Caco-2 (cell line): Measurements from ENCODE around the gene PPM1L. TPM values are rescaled to one million over a fixed set of nuclear protein-coding genes. Genes with fewer than 3 reads are reported as not detected.

Experiments
- BruUV-seq: library from RNA; stranded (reverse); fragments of 400-500 nt; replicated peaks from 2 replicates; lab custom pipeline; 2021; lab: Mats Ljungman, UMichigan
- CTCF ChIA-PET: fragments of 300-600 bp; sonication (Branson Sonifier 250); formaldehyde crosslinking; loops from one replicate; lab custom pipeline; 2022; ENCODE audit warnings: antibody characterized with exemption; lab: Charles Lee
- POLR2A ChIA-PET: fragments of 300-600 bp; sonication (Branson Sonifier 250); formaldehyde crosslinking; loops from one replicate; lab custom pipeline; 2022; ENCODE audit warnings: antibody characterized with exemption; lab: Charles Lee
- DNase-seq, 2 experiments: peaks; one replicate each; pipeline versions ENCODE4 v3.0.0 to v3.0.0-alpha.2; 2020 to 2022
- H3K27me3 ChIP-seq: replicated peaks from 2 replicates; pipeline ENCODE4 v1.6.0; 2011; ENCODE audit warnings: low read length; ENCODE audit not compliant: control insufficient read depth, insufficient read depth
- H3K36me3 ChIP-seq: 2 replicates; pipeline ENCODE4 v1.5.1; 2011; ENCODE audit warnings: low read length; ENCODE audit not compliant: control insufficient read depth, insufficient read depth
- H3K4me1 ChIP-seq: fragments of 250-450 bp; sonication (Bioruptor Pico); 2 replicates; pipeline ENCODE4 v1.5.1; 2020; ENCODE audit warnings: mild to moderate bottlenecking
- H3K4me3 ChIP-seq: 2 replicates; pipeline ENCODE4 v1.5.1; 2011; ENCODE audit warnings: low read depth, mild to moderate bottlenecking, control low read depth, low read length
- H3K9me3 ChIP-seq: fragments of 250-450 bp; sonication (Bioruptor Pico); 2 replicates; pipeline ENCODE4 v1.5.1; 2020; ENCODE audit warnings: mild to moderate bottlenecking, moderate library complexity
- H3K27ac Mint-ChIP-seq: one replicate; pipeline ENCODE4 v1.8.0; 2022; ENCODE audit warnings: mixed read lengths; ENCODE audit not compliant: unreplicated experiment
- H3K27me3 Mint-ChIP-seq: one replicate; pipeline ENCODE4 v1.8.0; 2022; ENCODE audit warnings: mixed read lengths; ENCODE audit not compliant: insufficient read depth, unreplicated experiment
- H3K36me3 Mint-ChIP-seq: one replicate; pipeline ENCODE4 v1.8.0; 2022; ENCODE audit warnings: mild to moderate bottlenecking, mixed read lengths; ENCODE audit not compliant: insufficient read depth, unreplicated experiment
- H3K4me1 Mint-ChIP-seq: one replicate; pipeline ENCODE4 v1.8.0; 2022; ENCODE audit warnings: low read depth, mixed read lengths; ENCODE audit not compliant: unreplicated experiment
- H3K4me3 Mint-ChIP-seq: one replicate; pipeline ENCODE4 v1.8.0; 2022; ENCODE audit warnings: mild to moderate bottlenecking, moderate library complexity, mixed read lengths; ENCODE audit not compliant: unreplicated experiment
- H3K9me3 Mint-ChIP-seq: one replicate; pipeline ENCODE4 v1.8.0; 2022; ENCODE audit warnings: mixed read lengths; ENCODE audit not compliant: unreplicated experiment
- intact Hi-C: fragments of 100-400 bp; cut with micrococcal nuclease; formaldehyde crosslinking; loops from one replicate; pipeline ENCODE4 v1.10.0; 2022; ENCODE audit not compliant: unreplicated experiment
- total RNA-seq: library from RNA; stranded (reverse); gene quantifications from 2 replicates; pipeline ENCODE4 v1.2.3, GENCODE V29; 2022
- TF ChIP-seq, protein P1 (sequence below), 2 experiments: fragments of 200-600 bp in 1 of 2; IDR thresholded peaks; 1 replicate in 1 of 2; 2 replicates in 1 of 2; pipeline versions ENCODE4 v1.5.1 to v1.8.0; 2011 to 2022; ENCODE audit warnings: antibody characterized with exemption in 1 of 2, control low read depth in 1 of 2, inconsistent platforms in 1 of 2, low read depth in 1 of 2, low read length in 1 of 2, mild to moderate bottlenecking in 1 of 2, moderate library complexity in 1 of 2; ENCODE audit not compliant: insufficient read depth in 1 of 2, severe bottlenecking in 1 of 2, unreplicated experiment in 1 of 2

PPM1L gene
- total RNA-seq, 1 experiment from 2014 or later, result 2.0 TPM

DNA sequence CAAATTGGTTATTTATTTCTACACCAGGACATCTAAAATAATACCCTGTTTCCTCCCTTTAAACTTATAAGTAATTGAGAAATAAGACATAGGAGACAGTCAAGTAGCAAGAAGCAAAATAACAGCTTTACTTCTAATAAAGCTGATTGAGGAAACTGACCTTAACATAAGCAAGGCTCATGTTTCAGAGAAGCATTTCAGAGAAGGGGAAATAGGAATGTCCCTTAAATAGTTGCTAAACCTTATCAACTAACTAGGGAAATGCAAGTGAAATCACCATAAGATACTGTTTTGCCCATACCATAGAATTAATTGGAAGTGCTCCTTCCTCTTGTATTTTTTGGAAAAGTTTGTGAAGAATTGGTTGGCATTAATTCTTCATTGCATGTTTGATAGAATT, 264.2 kb downstream of the PPM1L start:
- DNase-seq, result no peak
- H3K27me3 ChIP-seq, result no peaks in the 10 kb centered on the region
- H3K4me1 ChIP-seq, result no peaks in the 10 kb centered on the region
- H3K27ac Mint-ChIP-seq, result no peak overlapping the region
- no peaks in the 10 kb centered on the region for H3K27me3 Mint-ChIP-seq
- POLR2A ChIA-PET, result no interaction called here
- TF ChIP-seq, protein P1, sequence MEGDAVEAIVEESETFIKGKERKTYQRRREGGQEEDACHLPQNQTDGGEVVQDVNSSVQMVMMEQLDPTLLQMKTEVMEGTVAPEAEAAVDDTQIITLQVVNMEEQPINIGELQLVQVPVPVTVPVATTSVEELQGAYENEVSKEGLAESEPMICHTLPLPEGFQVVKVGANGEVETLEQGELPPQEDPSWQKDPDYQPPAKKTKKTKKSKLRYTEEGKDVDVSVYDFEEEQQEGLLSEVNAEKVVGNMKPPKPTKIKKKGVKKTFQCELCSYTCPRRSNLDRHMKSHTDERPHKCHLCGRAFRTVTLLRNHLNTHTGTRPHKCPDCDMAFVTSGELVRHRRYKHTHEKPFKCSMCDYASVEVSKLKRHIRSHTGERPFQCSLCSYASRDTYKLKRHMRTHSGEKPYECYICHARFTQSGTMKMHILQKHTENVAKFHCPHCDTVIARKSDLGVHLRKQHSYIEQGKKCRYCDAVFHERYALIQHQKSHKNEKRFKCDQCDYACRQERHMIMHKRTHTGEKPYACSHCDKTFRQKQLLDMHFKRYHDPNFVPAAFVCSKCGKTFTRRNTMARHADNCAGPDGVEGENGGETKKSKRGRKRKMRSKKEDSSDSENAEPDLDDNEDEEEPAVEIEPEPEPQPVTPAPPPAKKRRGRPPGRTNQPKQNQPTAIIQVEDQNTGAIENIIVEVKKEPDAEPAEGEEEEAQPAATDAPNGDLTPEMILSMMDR (IDR thresholded peaks at IDR 0.05; ENCODE audit: insufficient read depth in 1 of 2, low read depth in 1 of 2, low read length in 1 of 2, severe bottlenecking in 1 of 2, unreplicated experiment in 1 of 2), result no peak
- CTCF ChIA-PET, result no interaction called here
- intact Hi-C loops, result no loop called here
- no peak overlapping the region for H3K4me3 Mint-ChIP-seq
- H3K36me3 ChIP-seq, result no peaks in the 10 kb centered on the region
- H3K9me3 Mint-ChIP-seq, result peaks cover 23% of the 10 kb centered on the region
- H3K9me3 ChIP-seq, result peaks cover 12% of the 10 kb centered on the region
- H3K4me1 Mint-ChIP-seq, result no peaks in the 10 kb centered on the region
- no peaks in the 10 kb centered on the region for H3K36me3 Mint-ChIP-seq
- no peak overlapping the region for H3K4me3 ChIP-seq
- BruUV-seq, result no TSS peak

DNA sequence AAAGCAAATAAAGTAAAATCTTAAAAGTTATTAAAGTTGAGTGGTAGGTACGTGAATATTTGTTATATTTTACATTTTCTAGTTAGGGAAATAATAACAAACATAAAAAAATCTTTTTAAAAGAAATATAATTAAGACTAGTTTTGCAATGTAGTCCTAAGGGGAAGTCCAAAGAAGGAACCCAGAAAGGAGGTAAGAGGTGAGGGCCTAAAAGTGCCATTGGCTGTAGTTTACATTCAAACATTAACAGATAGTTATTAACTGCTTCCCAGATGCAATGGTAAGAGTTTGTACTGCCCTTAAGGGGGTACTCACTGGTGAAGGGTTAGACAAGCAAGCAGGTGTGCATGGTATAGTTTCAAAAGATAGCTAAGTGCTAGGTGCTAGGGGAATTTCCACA, 269.9 kb downstream of the PPM1L start:
- POLR2A ChIA-PET, result no interaction called here
- H3K4me1 ChIP-seq, result no peaks in the 10 kb centered on the region
- intact Hi-C loops, result no loop called here
- Mint-ChIP-seq H3K4me1 (no peaks in the 10 kb centered on the region), H3K36me3 (no peaks in the 10 kb centered on the region), H3K4me3 (no peak overlapping the region), H3K9me3 (peaks cover 13% of the 10 kb centered on the region), H3K27me3 (no peaks in the 10 kb centered on the region), H3K27ac (no peak overlapping the region)
- no TSS peak for BruUV-seq
- no peak for DNase-seq
- peaks cover 12% of the 10 kb centered on the region for H3K9me3 ChIP-seq
- TF ChIP-seq, protein P1 (IDR thresholded peaks at IDR 0.05; ENCODE audit: insufficient read depth in 1 of 2, low read depth in 1 of 2, low read length in 1 of 2, severe bottlenecking in 1 of 2, unreplicated experiment in 1 of 2), result no peak
- no peaks in the 10 kb centered on the region for H3K27me3 ChIP-seq
- H3K4me3 ChIP-seq, result no peak overlapping the region
- CTCF ChIA-PET, result no interaction called here
- H3K36me3 ChIP-seq, result no peaks in the 10 kb centered on the region

DNA sequence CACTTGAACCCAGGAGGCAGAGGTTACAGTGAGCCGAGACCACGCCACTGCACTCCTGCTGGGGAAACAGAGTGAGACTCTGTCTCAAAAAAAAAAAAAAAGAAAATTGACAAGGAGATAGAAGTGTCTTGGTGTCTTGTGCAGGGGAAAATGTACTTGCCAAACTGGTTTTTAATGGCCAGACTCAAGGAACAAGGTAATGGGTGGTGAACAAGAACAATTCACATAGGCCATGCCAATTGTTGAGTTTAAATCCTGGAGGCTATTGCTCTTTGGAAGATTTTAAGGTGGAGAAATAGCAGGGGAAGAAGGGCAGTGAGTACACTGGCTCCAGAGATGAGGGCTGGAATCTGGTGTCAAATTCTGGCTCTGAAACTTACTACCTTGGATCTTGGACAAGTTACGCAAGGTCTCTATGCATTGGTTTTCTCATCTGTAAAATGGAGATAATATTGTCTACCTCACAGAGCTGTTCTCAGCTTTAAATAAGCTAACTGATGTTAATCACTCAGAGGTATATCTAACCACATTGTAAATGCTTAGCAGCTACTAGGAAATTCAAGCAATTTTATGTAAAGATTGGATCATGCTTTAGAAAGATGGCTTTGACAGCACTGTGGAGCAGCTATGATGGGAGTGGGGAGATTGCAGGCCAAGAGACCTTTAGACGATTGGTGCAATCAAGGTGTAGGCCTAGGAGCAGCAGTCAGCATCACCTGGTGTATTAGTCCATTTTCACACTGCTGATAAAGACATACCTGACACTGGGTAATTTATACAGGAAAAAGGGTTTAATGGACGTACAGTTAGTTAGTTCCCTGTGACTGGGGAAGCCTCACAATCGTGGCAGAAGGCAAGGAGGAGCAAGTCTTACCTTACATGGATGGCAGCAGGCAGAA, 270.8 kb downstream of the PPM1L start:
- ChIA-PET POLR2A (no interaction called here), CTCF (no interaction called here)
- DNase-seq, result no peak
- no peaks in the 10 kb centered on the region for H3K27me3 ChIP-seq
- no peak overlapping the region for H3K4me3 ChIP-seq
- Mint-ChIP-seq H3K9me3 (peaks cover 13% of the 10 kb centered on the region), H3K27me3 (no peaks in the 10 kb centered on the region), H3K4me1 (no peaks in the 10 kb centered on the region), H3K4me3 (no peak overlapping the region), H3K36me3 (no peaks in the 10 kb centered on the region), H3K27ac (no peak overlapping the region)
- no peaks in the 10 kb centered on the region for H3K36me3 ChIP-seq
- TF ChIP-seq, protein P1 (IDR thresholded peaks at IDR 0.05; ENCODE audit: insufficient read depth in 1 of 2, low read depth in 1 of 2, low read length in 1 of 2, severe bottlenecking in 1 of 2, unreplicated experiment in 1 of 2), result no peak
- peaks cover 12% of the 10 kb centered on the region for H3K9me3 ChIP-seq
- intact Hi-C loops, result no loop called here
- BruUV-seq, result no TSS peak
- no peaks in the 10 kb centered on the region for H3K4me1 ChIP-seq
